ENCODE data around the gene C2orf78. TPM values are rescaled to one million over a fixed set of nuclear protein-coding genes. Genes with fewer than 3 reads are reported as not detected.

The C2orf78 gene
- total RNA-seq, 1 donor from 2014 or later = not detected

DNA sequence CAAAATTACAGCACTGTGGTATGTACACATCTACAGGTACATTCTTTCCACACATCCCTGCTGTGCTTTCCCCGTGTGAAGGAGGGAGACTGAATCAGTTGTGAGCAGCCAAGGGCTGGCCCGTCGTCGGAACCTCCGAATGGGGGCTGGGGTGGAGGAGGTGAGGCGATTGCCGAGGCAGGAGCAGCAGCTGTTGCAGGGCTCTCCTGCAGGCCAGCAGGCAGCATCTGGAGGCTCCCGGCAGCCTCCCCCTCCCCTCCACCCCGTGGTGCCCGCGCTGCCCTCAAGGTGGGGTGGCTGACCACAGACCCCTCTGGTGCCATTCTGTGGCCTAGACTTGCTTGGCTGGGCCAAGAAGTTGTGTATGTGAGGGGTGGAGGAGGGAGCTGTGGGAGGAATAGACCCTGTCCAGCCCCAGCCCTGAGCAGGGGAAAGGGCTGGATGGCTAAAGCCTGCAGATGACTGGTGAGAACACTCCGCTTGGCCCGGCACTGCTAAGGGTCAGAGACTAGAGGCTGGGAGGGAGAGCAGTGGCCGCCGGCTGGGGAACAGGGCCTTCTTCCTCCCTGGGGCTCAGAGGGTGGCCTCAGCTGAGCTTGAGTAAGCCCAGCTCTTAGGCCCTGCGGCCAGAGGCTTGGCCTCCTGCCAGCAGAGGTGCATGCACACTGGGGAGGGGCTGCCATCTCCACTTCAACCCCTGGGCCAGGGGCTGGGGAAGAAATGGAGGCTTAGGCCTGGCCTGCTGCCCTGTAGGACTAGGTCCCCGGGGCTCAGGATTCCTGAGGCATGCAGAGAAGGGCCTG, 52.4 kb downstream of the C2orf78 start:
- no peaks in the 10 kb centered on the region for H3K9me3 Mint-ChIP-seq
- H3K36me3 Mint-ChIP-seq (ENCODE audit: low read depth) = peaks cover 4% of the 10 kb centered on the region
- H3K4me3 Mint-ChIP-seq = no peak overlapping the region
- peaks cover 18% of the 10 kb centered on the region for H3K4me1 Mint-ChIP-seq
- H3K27me3 Mint-ChIP-seq (ENCODE audit: low read depth) = no peaks in the 10 kb centered on the region
- H3K27ac Mint-ChIP-seq (ENCODE audit: unreplicated experiment) = no peak overlapping the region
- DNase-seq (ENCODE audit: low read depth, low spot score) = no peak
- TF ChIP-seq, protein P1, sequence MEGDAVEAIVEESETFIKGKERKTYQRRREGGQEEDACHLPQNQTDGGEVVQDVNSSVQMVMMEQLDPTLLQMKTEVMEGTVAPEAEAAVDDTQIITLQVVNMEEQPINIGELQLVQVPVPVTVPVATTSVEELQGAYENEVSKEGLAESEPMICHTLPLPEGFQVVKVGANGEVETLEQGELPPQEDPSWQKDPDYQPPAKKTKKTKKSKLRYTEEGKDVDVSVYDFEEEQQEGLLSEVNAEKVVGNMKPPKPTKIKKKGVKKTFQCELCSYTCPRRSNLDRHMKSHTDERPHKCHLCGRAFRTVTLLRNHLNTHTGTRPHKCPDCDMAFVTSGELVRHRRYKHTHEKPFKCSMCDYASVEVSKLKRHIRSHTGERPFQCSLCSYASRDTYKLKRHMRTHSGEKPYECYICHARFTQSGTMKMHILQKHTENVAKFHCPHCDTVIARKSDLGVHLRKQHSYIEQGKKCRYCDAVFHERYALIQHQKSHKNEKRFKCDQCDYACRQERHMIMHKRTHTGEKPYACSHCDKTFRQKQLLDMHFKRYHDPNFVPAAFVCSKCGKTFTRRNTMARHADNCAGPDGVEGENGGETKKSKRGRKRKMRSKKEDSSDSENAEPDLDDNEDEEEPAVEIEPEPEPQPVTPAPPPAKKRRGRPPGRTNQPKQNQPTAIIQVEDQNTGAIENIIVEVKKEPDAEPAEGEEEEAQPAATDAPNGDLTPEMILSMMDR (conservative IDR thresholded peaks at IDR 0.05) = no peak

DNA sequence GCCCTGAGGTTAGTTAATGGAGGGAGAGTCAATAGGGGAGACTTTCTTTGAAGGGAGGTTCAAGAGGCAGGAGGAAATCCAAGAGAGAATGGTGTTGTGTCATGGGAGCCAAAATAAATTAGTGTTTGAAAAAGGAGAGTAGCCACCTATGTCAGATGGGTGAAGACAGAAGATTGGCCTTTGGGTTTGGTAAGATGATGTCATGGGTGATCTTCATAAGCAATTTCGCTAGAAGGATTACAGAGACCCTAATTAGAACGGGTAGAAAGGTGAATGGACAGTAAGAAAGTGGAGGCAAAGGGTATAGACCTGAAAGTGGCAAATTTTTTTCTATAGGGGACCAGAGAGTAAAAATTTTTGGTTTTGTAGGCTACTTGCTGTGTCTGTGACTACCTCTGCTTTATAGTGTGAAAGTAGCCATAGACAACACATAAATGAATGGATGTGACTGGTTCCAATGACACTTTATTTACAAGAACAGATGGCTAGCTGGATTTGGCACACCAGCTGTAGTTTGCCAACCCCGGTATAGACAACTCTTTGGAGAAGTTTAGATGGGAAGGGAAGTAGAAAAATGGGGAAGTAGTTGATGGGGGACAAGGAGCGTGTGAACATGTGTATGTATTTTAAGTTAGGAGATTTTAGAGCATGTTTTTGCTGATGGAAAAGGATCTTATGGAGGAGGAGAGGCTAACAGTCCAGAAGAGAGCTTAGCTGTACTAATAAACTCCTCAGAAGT, 54.0 kb downstream of the C2orf78 start:
- TF ChIP-seq, protein P1 (conservative IDR thresholded peaks at IDR 0.05) = no peak

GRCh38 chr2:73838889-73839534, 55.0 kb downstream of the C2orf78 start:
- peaks cover 14% of the 10 kb centered on the region for H3K4me1 Mint-ChIP-seq
- no peak overlapping the region for H3K4me3 Mint-ChIP-seq
- no peak for DNase-seq (ENCODE audit: low read depth, low spot score)
- no peaks in the 10 kb centered on the region for H3K9me3 Mint-ChIP-seq
- peak overlapping the region; percentile 52 for H3K27ac Mint-ChIP-seq (ENCODE audit: unreplicated experiment)
- no peaks in the 10 kb centered on the region for H3K27me3 Mint-ChIP-seq (ENCODE audit: low read depth)
- TF ChIP-seq, protein P1 (conservative IDR thresholded peaks at IDR 0.05) = no peak
- no peaks in the 10 kb centered on the region for H3K36me3 Mint-ChIP-seq (ENCODE audit: low read depth)

More for the DNA sequence above, 54.0 kb downstream of the C2orf78 start:
- Mint-ChIP-seq H3K27me3 (ENCODE audit: low read depth) (no peaks in the 10 kb centered on the region), H3K27ac (ENCODE audit: unreplicated experiment) (no peak overlapping the region), H3K4me1 (peaks cover 14% of the 10 kb centered on the region), H3K4me3 (no peak overlapping the region), H3K36me3 (ENCODE audit: low read depth) (no peaks in the 10 kb centered on the region), H3K9me3 (no peaks in the 10 kb centered on the region)
- no peak for DNase-seq (ENCODE audit: low read depth, low spot score)

- TF ChIP-seq, protein P1 (conservative IDR thresholded peaks at IDR 0.05) = no peak
- no peak for DNase-seq (ENCODE audit: low read depth, low spot score)
- Mint-ChIP-seq H3K4me3 (no peak overlapping the region), H3K4me1 (peaks cover 14% of the 10 kb centered on the region), H3K27me3 (ENCODE audit: low read depth) (no peaks in the 10 kb centered on the region), H3K27ac (ENCODE audit: unreplicated experiment) (no peak overlapping the region), H3K36me3 (ENCODE audit: low read depth) (no peaks in the 10 kb centered on the region), H3K9me3 (no peaks in the 10 kb centered on the region)
Observed at GRCh38 chr2:73839653-73840411, 55.8 kb downstream of the C2orf78 start.

All from neural crest cell (in vitro differentiated cells).